ENCODE measurements around the gene ANKZF1. TPM values are rescaled to one million over a fixed set of nuclear protein-coding genes. Genes with fewer than 3 reads are reported as not detected.

ANKZF1 gene
- total RNA-seq, 1 donor from 2014 or later: 46.1 TPM

DNA sequence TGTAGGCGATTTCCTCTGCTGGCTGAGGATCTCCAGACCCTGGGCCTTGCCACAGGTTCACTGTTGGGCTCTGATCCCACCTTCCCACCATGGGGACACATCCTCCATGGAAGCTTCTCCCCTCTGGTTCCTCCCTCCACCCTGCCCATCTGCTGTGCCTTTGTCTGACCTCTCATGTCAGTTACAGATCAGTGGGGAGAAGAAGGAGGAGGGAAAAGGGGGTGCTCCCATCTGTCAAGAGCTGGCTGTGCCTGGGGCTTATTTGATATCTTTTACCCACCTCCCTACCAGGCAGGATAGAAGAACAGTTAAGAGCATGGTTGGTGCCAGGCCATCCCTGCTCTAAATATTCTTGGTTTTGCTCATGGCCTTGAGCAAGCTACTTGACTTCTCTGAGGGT, 37.3 kb downstream of the ANKZF1 start:
- TF ChIP-seq, protein P1, sequence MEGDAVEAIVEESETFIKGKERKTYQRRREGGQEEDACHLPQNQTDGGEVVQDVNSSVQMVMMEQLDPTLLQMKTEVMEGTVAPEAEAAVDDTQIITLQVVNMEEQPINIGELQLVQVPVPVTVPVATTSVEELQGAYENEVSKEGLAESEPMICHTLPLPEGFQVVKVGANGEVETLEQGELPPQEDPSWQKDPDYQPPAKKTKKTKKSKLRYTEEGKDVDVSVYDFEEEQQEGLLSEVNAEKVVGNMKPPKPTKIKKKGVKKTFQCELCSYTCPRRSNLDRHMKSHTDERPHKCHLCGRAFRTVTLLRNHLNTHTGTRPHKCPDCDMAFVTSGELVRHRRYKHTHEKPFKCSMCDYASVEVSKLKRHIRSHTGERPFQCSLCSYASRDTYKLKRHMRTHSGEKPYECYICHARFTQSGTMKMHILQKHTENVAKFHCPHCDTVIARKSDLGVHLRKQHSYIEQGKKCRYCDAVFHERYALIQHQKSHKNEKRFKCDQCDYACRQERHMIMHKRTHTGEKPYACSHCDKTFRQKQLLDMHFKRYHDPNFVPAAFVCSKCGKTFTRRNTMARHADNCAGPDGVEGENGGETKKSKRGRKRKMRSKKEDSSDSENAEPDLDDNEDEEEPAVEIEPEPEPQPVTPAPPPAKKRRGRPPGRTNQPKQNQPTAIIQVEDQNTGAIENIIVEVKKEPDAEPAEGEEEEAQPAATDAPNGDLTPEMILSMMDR (IDR thresholded peaks at IDR 0.05): no peak
- Histone ChIP-seq H3K4me1 (no peaks in the 10 kb centered on the region), H3K27me3 (ENCODE audit: low read depth) (no peaks in the 10 kb centered on the region), H3K27ac (no peak overlapping the region), H3K36me3 (no peaks in the 10 kb centered on the region), H3K4me3 (no peak overlapping the region), H3K9me3 (no peaks in the 10 kb centered on the region)
- intact Hi-C loops (cut with DNase I): no loop called here
- ATAC-seq: no peak
- DNase-seq: peak; percentile 6

DNA sequence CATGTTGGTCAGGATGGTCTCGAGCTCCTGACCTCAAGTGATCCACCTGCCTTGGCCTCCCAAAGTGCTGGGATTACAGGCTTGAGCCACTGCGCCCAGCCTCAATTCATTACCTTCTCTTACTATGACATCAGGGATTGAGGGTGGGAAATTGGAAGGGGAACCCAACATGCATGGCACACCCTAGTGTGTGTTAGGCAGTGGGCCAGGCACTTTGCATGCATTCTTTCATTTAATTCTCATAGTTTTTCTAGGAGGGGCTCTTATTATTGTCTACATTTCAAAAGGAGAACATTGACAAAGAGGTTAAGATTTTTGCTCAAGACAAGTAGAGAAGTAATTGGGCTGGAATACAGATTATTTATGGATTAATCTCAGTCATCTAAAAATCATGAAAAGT, 38.7 kb downstream of the ANKZF1 start:
- no peaks in the 10 kb centered on the region for H3K36me3 ChIP-seq
- no peak for ATAC-seq
- intact Hi-C loops (cut with DNase I): no loop called here
- TF ChIP-seq, protein P1 (IDR thresholded peaks at IDR 0.05): no peak
- H3K4me1 ChIP-seq: no peaks in the 10 kb centered on the region
- no peak overlapping the region for H3K4me3 ChIP-seq
- peak; percentile 6 for DNase-seq
- H3K9me3 ChIP-seq: no peaks in the 10 kb centered on the region
- no peaks in the 10 kb centered on the region for H3K27me3 ChIP-seq (ENCODE audit: low read depth)
- no peak overlapping the region for H3K27ac ChIP-seq

DNA sequence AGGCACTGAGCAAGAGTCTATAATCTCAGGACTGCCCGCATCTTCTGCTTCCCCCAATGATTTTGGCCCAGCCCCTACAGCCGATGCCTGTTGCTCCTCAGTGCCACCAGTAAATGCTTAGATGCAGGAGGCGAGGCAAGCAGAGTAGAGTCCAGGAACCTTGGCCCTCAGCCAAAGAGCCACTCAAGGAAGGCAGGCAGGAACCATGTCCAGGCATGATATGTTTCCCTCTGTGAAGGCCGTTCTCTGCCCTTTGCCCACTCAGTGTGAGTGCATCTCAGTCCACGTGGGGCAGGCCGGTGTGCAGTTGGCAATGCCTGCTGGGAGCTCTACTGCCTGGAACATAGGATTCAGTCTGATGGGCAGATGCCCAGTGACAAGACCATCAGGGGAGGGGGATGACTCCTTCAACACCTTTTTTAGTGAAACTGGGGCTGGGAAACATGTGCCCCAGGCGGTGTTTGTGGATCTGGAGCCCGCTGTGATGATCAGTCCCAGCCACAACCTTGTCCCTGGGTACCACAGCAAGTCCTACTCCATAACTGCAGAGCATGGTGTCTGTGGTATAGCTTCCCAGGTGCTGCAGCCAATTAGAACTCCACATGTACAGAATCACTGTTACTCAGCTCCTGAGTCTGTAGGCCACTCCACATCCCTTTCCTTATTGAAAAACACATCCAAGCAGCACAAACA, 39.9 kb downstream of the ANKZF1 start:
- H3K27me3 ChIP-seq (ENCODE audit: low read depth): no peaks in the 10 kb centered on the region
- H3K36me3 ChIP-seq: no peaks in the 10 kb centered on the region
- TF ChIP-seq, protein P1 (IDR thresholded peaks at IDR 0.05): no peak
- H3K9me3 ChIP-seq: no peaks in the 10 kb centered on the region
- intact Hi-C loops (cut with DNase I): no loop called here
- no peak overlapping the region for H3K4me3 ChIP-seq
- no peaks in the 10 kb centered on the region for H3K4me1 ChIP-seq
- no peak overlapping the region for H3K27ac ChIP-seq
- DNase-seq (peak; percentile 66), ATAC-seq (peak; percentile 33 to 34)

DNA sequence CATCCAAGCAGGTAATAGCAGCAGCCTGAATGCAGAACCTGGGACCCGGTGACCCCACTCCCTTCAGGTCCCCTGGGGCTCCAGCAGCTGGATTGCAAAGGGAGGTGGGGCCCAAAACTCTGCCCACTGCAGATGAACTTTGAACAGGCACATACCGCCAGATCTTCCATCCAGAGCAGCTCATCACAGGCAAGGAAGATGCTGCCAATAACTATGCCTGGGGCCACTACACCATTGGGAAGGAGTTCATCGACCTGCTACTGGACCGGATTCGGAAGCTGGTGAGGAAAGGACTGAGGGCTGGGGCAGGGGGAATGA, 40.4 kb downstream of the ANKZF1 start:
- ATAC-seq (no peak), DNase-seq (no peak)
- no peaks in the 10 kb centered on the region for H3K4me1 ChIP-seq
- TF ChIP-seq, protein P1 (IDR thresholded peaks at IDR 0.05): no peak
- intact Hi-C loops (cut with DNase I): no loop called here
- no peaks in the 10 kb centered on the region for H3K9me3 ChIP-seq
- H3K27ac ChIP-seq: no peak overlapping the region
- H3K36me3 ChIP-seq: no peaks in the 10 kb centered on the region
- H3K4me3 ChIP-seq: no peak overlapping the region
- H3K27me3 ChIP-seq (ENCODE audit: low read depth): no peaks in the 10 kb centered on the region

DNA sequence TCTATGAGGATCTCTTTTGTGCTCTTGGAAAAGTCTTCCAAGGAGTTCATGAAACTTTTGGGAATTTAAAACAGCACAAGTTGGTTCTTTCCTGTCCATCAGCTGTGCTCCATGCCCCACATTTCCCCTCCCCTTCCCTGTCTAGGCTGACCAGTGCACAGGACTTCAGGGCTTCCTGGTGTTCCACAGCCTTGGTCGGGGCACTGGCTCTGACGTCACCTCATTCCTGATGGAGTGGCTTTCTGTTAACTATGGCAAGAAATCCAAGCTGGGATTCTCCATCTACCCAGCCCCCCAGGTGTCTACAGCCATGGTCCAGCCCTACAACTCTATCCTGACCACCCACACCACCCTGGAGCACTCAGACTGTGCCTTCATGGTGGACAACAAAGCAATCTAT, 41.4 kb downstream of the ANKZF1 start:
- TF ChIP-seq, protein P1 (IDR thresholded peaks at IDR 0.05): no peak
- H3K9me3 ChIP-seq: no peaks in the 10 kb centered on the region
- no peaks in the 10 kb centered on the region for H3K4me1 ChIP-seq
- no peak for ATAC-seq
- H3K4me3 ChIP-seq: no peak overlapping the region
- no peaks in the 10 kb centered on the region for H3K36me3 ChIP-seq
- no peak for DNase-seq
- intact Hi-C loops (cut with DNase I): no loop called here
- H3K27me3 ChIP-seq (ENCODE audit: low read depth): no peaks in the 10 kb centered on the region
- no peak overlapping the region for H3K27ac ChIP-seq
